Endothelial cell of umbilical vein (primary cell): Measurements from ENCODE around the gene PCDH9. TPM values are rescaled to one million over a fixed set of nuclear protein-coding genes. Genes with fewer than 3 reads are reported as not detected.

Experiments used
- BruUV-seq: library from RNA; stranded (reverse); fragments of 400-500 nt; replicated peaks from 2 replicates; lab custom pipeline; 2021; lab: Mats Ljungman, UMichigan
- CTCF ChIA-PET: fragments of 300-600, 350-600 bp; sonication (Branson Sonifier 250); formaldehyde crosslinking; loops from one replicate; lab custom pipeline; 2021; ENCODE audit warnings: antibody characterized with exemption, inconsistent platforms; lab: Charles Lee
- POLR2A ChIA-PET: fragments of 300-600, 350-600 bp; sonication (Branson Sonifier 250); formaldehyde crosslinking; loops from one replicate; lab custom pipeline; 2021; ENCODE audit warnings: antibody characterized with exemption, inconsistent platforms; lab: Charles Lee
- DNase-seq: peaks from one replicate; pipeline ENCODE4 v3.0.0-alpha.2; 2011; ENCODE audit warnings: low read depth, low spot score
- FAIRE-seq: peaks from 2 replicates; lab custom pipeline; 2011; peaks lifted over from hg19 to GRCh38; lab: Jason Lieb, UNC
- H2AFZ ChIP-seq: 2 replicates; pipeline ENCODE4 v1.6.0; 2012; ENCODE audit warnings: low read depth, low read length, control low read depth, inconsistent platforms
- H3K27ac ChIP-seq: 2 replicates; pipeline ENCODE4 v1.5.1; 2011; ENCODE audit warnings: low read depth, mild to moderate bottlenecking, control low read depth, low read length, moderate library complexity; ENCODE audit not compliant: insufficient read depth
- H3K27me3 ChIP-seq, 2 experiments: 2 replicates each; pipeline versions ENCODE4 v1.6.0 to v1.6.1; 2011; ENCODE audit warnings: low read length in 2 of 2, mixed read lengths in 1 of 2; ENCODE audit not compliant: control insufficient read depth in 2 of 2, insufficient read depth in 2 of 2
- H3K36me3 ChIP-seq, 2 experiments: 2 replicates in 1 of 2; 3 replicates in 1 of 2; pipeline ENCODE4 v1.5.1; 2011; ENCODE audit warnings: low read length in 2 of 2, mild to moderate bottlenecking in 1 of 2, moderate library complexity in 1 of 2; ENCODE audit not compliant: control insufficient read depth in 2 of 2, insufficient read depth in 2 of 2; ENCODE audit errors: extremely low read depth in 1 of 2
- H3K4me1 ChIP-seq: 3 replicates; pipeline ENCODE4 v1.5.1; 2011; ENCODE audit warnings: mild to moderate bottlenecking, low read length; ENCODE audit not compliant: control insufficient read depth, insufficient read depth; ENCODE audit errors: extremely low read depth
- H3K4me2 ChIP-seq: 2 replicates; pipeline ENCODE4 v1.6.1; 2011; ENCODE audit warnings: low read length, control low read depth, mixed read lengths; ENCODE audit not compliant: insufficient read depth
- H3K4me3 ChIP-seq, 3 experiments: fragments of 200-600 bp in 1 of 3; sonication (generic), shearing (Covaris generic) in 1 of 3; replicated peaks in 1 of 3; 2 replicates each; pipeline ENCODE4 v1.5.1; 2011 to 2016; ENCODE audit warnings: control low read depth in 3 of 3, low read length in 3 of 3, mild to moderate bottlenecking in 2 of 3, inconsistent platforms in 1 of 3, low read depth in 1 of 3, moderate library complexity in 1 of 3; ENCODE audit not compliant: insufficient read depth in 1 of 3
- H3K79me2 ChIP-seq: 2 replicates; pipeline ENCODE4 v1.6.0; 2012; ENCODE audit warnings: low read length, inconsistent platforms; ENCODE audit not compliant: control insufficient read depth, insufficient read depth
- H3K9ac ChIP-seq: replicated peaks from 2 replicates; pipeline ENCODE3; 2011; ENCODE audit warnings: low read length, control low read depth; ENCODE audit not compliant: insufficient read depth; ENCODE audit errors: extremely low read depth
- H3K9me1 ChIP-seq: replicated peaks from 3 replicates; pipeline ENCODE4 v1.6.0; 2011; ENCODE audit warnings: mild to moderate bottlenecking, low read length; ENCODE audit not compliant: control insufficient read depth, insufficient read depth; ENCODE audit errors: extremely low read depth
- H3K9me3 ChIP-seq: replicated peaks from 2 replicates; pipeline ENCODE4 v1.5.1; 2012; ENCODE audit warnings: low read length, inconsistent platforms; ENCODE audit not compliant: control insufficient read depth, insufficient read depth
- H4K20me1 ChIP-seq: replicated peaks from 2 replicates; pipeline ENCODE3; 2011; ENCODE audit warnings: mild to moderate bottlenecking, low read length; ENCODE audit not compliant: control insufficient read depth, insufficient read depth; ENCODE audit errors: extremely low read depth
- CTCF ChIP-seq, 2 donors: IDR thresholded peaks; 1 replicate in 1 of 2; 2 replicates in 1 of 2; pipeline ENCODE4 v1.5.1; 2011; ENCODE audit warnings: low read length in 2 of 2, mild to moderate bottlenecking in 2 of 2, moderate library complexity in 2 of 2, control low read depth in 1 of 2, inconsistent platforms in 1 of 2, low read depth in 1 of 2; ENCODE audit not compliant: insufficient read depth in 1 of 2; ENCODE audit errors: extremely low read depth in 1 of 2
- EZH2 ChIP-seq: IDR thresholded peaks from 2 replicates; pipeline ENCODE4 v1.6.1; 2012; ENCODE audit warnings: borderline replicate concordance, low read depth, mild to moderate bottlenecking, moderate library complexity, low read length, inconsistent platforms; ENCODE audit not compliant: severe bottlenecking
- FOS ChIP-seq: IDR thresholded peaks from 2 replicates; pipeline ENCODE4 v1.6.1; 2011; ENCODE audit warnings: mild to moderate bottlenecking, low read length, moderate library complexity, borderline replicate concordance; ENCODE audit not compliant: insufficient read depth
- GATA2 ChIP-seq: IDR thresholded peaks from 2 replicates; pipeline ENCODE4 v1.7.0; 2011; ENCODE audit warnings: low read depth, mild to moderate bottlenecking, moderate library complexity, mixed read lengths, low read length; ENCODE audit not compliant: insufficient read length, insufficient read depth
- JUN ChIP-seq: IDR thresholded peaks from 2 replicates; pipeline ENCODE4 v1.6.1; 2011; ENCODE audit warnings: borderline replicate concordance, low read depth; ENCODE audit not compliant: insufficient read length, insufficient read depth
- MAX ChIP-seq: IDR thresholded peaks from 2 replicates; pipeline ENCODE4 v1.6.1; 2011; ENCODE audit not compliant: insufficient read depth, insufficient read length
- MYC ChIP-seq: IDR thresholded peaks from one replicate; pipeline ENCODE4 v1.6.1; 2011; ENCODE audit warnings: mild to moderate bottlenecking, low read depth, low read length
- dilution Hi-C: fragments of 300-500 bp; cut with MboI; formaldehyde crosslinking; loops from one replicate; pipeline ENCODE4 v1.15.0; 2019; ENCODE audit warnings: low sequenced_read_pairs; ENCODE audit not compliant: extremely low pct_ligation_motif_present
- intact Hi-C: fragments of 100-400 bp; cut with micrococcal nuclease; formaldehyde crosslinking; loops from one replicate; pipeline ENCODE4 v1.10.0; 2022
- polyA plus RNA-seq, 4 experiments: library from polyadenylated mRNA; depleted of rRNA in 3 of 4; stranded (reverse) in 3 of 4; unstranded in 1 of 4; fragments of >200 nt; gene quantifications; 2 replicates each; pipeline versions ENCODE4 v1.2.1 to v1.2.3, GENCODE V29; 2011 to 2012; ENCODE audit warnings: missing spikeins in 1 of 4
- total RNA-seq: library from RNA; stranded (reverse); gene quantifications from 2 replicates; pipeline ENCODE4 v1.2.3, GENCODE V29; 2021

Gene PCDH9
- total and polyA plus RNA-seq, 2 donors (not counting 3 experiments of a cell fraction or from before 2014, with no cell fraction given), result 1.1 to 5.2 TPM

- ChIA-PET POLR2A (no interaction called here), CTCF (interaction anchor here (1.1 to 2.2 kb wide), 4 partner anchors 17 to 332 kb away, joined by 3 to 5 read pairs (median 4); no protein-coding TSS in a partner anchor)
- Histone ChIP-seq H3K9ac (no peak overlapping the region), H3K4me2 (no peak overlapping the region), H3K27me3 (no peaks in the 10 kb centered on the region), H3K4me3 (no peak overlapping the region), H4K20me1 (no peaks in the 10 kb centered on the region), H3K9me3 (no peaks in the 10 kb centered on the region), H3K36me3 (no peaks in the 10 kb centered on the region), H3K9me1 (no peaks in the 10 kb centered on the region), H3K27ac (no peak overlapping the region), H3K4me1 (no peaks in the 10 kb centered on the region), H2AFZ (no peak overlapping the region), H3K79me2 (no peaks in the 10 kb centered on the region)
- dilution Hi-C loops, result no loop called here
- BruUV-seq, result no TSS peak
- DNase-seq, result no peak
- intact Hi-C loops, result no loop called here
- no peak for TF ChIP-seq EZH2
- no peak for TF ChIP-seq CTCF (IDR thresholded peaks at IDR 0.05; ENCODE audit: extremely low read depth in 1 of 2, insufficient read depth in 1 of 2, low read depth in 1 of 2, low read length in 2 of 2)
- no peak for TF ChIP-seq MYC
- no peak for TF ChIP-seq FOS
- TF ChIP-seq MAX, result no peak
- TF ChIP-seq JUN, result no peak
- TF ChIP-seq GATA2, result no peak
- FAIRE-seq, result no peak
These were observed 279.5 kb downstream of the PCDH9 start for GRCh38 chr13:66950666-66951065.
